ENCODE measurements around the gene LMOD3.

DNA sequence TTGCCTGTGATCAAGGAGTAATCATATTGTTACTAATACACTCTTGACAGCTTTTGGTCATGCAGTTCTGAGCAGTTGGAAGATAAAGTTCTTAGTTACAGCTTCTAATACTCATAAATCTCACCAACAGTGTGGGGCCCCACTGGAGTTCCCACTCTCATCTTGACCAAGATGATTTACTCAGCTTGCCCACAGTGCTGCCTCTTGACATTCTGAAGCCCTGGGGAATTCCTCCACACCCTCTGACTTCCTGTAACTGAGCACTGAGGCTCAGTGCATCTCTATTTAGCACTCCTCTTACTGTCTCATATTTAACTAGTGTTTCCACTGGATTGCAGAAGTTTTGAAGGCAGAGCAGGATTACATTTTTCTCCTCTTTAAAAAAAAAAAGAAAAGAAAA lies 39.6 kb downstream of the LMOD3 start:
- TF ChIP-seq CTCF (conservative IDR thresholded peaks at IDR 0.05; ENCODE audit: low read depth, low read length) (no peak), POLR2A (IDR thresholded peaks at IDR 0.05; ENCODE audit: low read depth, low read length) (no peak), SMC3 (IDR thresholded peaks at IDR 0.05; ENCODE audit: low read depth, low read length) (no peak), RAD21 (IDR thresholded peaks at IDR 0.05; ENCODE audit: low read length) (no peak), BHLHE40 (IDR thresholded peaks at IDR 0.05; ENCODE audit: low read depth, low read length) (no peak), MXI1 (IDR thresholded peaks at IDR 0.05; ENCODE audit: borderline replicate concordance, low read depth, low read length) (no peak), MAFK (IDR thresholded peaks at IDR 0.05; ENCODE audit: low read depth, low read length) (no peak), MAZ (IDR thresholded peaks at IDR 0.05; ENCODE audit: borderline replicate concordance, low read depth, low read length) (no peak), USF2 (IDR thresholded peaks at IDR 0.05; ENCODE audit: low read depth, low read length) (no peak), RCOR1 (IDR thresholded peaks at IDR 0.05; ENCODE audit: insufficient replicate concordance, low read length) (no peak), FOS (IDR thresholded peaks at IDR 0.05; ENCODE audit: low read depth, low read length) (no peak)
- TF ChIP-seq, protein P1, sequence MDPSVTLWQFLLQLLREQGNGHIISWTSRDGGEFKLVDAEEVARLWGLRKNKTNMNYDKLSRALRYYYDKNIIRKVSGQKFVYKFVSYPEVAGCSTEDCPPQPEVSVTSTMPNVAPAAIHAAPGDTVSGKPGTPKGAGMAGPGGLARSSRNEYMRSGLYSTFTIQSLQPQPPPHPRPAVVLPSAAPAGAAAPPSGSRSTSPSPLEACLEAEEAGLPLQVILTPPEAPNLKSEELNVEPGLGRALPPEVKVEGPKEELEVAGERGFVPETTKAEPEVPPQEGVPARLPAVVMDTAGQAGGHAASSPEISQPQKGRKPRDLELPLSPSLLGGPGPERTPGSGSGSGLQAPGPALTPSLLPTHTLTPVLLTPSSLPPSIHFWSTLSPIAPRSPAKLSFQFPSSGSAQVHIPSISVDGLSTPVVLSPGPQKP (IDR thresholded peaks at IDR 0.05; ENCODE audit: borderline replicate concordance, low read depth, low read length), result no peak
